ENCODE data around the gene HDAC1.

The HDAC1 gene

GRCh38 chr1:32377541-32378220, 85.8 kb downstream of the HDAC1 start:
- DNase-seq, result no peak

GRCh38 chr1:32380057-32380456, 88.2 kb downstream of the HDAC1 start:
- no peak for DNase-seq

Measured in NCI-H146 (cell line).